Measurements from ENCODE around the gene GLRX5. TPM values are rescaled to one million over a fixed set of nuclear protein-coding genes. Genes with fewer than 3 reads are reported as not detected.
A peak's percentile ranks its signal among the peaks of the same experiment; 100 is the strongest.

The GLRX5 gene
- total and polyA plus RNA-seq, 12 donors = 32.7 to 134 (median 71.6) TPM

- H3K9me3 ChIP-seq (replicated peaks in 1 of 3) = no peaks in the 10 kb centered on the region
- H3K27me3 ChIP-seq = no peaks in the 10 kb centered on the region
- 0 to 3% (median 1%) methylated on average over 17 to 50 of the region's 50 CpGs for WGBS, 4 donors
- intact Hi-C loops (cut with DNase I) = no loop called here
- H3K36me3 ChIP-seq (replicated peaks in 1 of 2) = no peaks in the 10 kb centered on the region
- peak overlapping the region in 4 of 5 donors; percentile 79 to 89 (median 84) for H3K27ac ChIP-seq
- peaks cover 30 to 85% of the 10 kb centered on the region in 2 donors for H3K4me1 ChIP-seq (replicated peaks in 1 of 2)
- peak; percentile 68 to 84 (median 78) for DNase-seq
- H3K4me3 ChIP-seq = peak overlapping the region in 3 of 4 donors; percentile 32 to 85 (median 55)
- TF ChIP-seq POLR2A (IDR thresholded peaks at IDR 0.05) (peak in 1 of 2 donors; percentile 58), CTCF (IDR thresholded peaks at IDR 0.05) (peak; percentile 18 to 53 (median 44))
These were observed 19.0 kb upstream of the GLRX5 start for GRCh38 chr14:95515596-95516552.

GRCh38 chr14:95516554-95517181 lies 18.2 kb upstream of the GLRX5 start, which contains the start of gene SYNE3:
Gene SYNE3 (minus strand): TSS chr14:95516650. CDS start chr14:95475821, 40,829 bp downstream.
- H3K27me3 ChIP-seq = no peaks in the 10 kb centered on the region
- H3K36me3 ChIP-seq (replicated peaks in 1 of 2) = no peaks in the 10 kb centered on the region
- TF ChIP-seq CTCF (IDR thresholded peaks at IDR 0.05) (no peak), POLR2A (IDR thresholded peaks at IDR 0.05) (no peak)
- peak within 1 kb of the TSS in 3 of 4 donors; percentile 32 to 85 (median 55) for H3K4me3 ChIP-seq
- 5 to 24% (median 13%) methylated on average over 12 to 60 of the region's 60 CpGs for WGBS, 4 donors
- H3K4me1 ChIP-seq (replicated peaks in 1 of 2) = peaks cover 30 to 80% of the 10 kb centered on the region in 2 donors
- peak within 1 kb of the TSS; percentile 72 to 89 (median 84) for H3K27ac ChIP-seq
- no peaks in the 10 kb centered on the region for H3K9me3 ChIP-seq (replicated peaks in 1 of 3)
- intact Hi-C loops (cut with DNase I) = no loop called here
- DNase-seq = peak; percentile 47 to 75 (median 63)

- WGBS, 4 donors = 67 to 76% (median 72%) methylated on average over 8 of the region's 8 CpGs
- TF ChIP-seq POLR2A (IDR thresholded peaks at IDR 0.05) (no peak), CTCF (IDR thresholded peaks at IDR 0.05) (no peak)
- peak in 3 of 7 donors; percentile 23 to 57 (median 34) for DNase-seq
- no peaks in the 10 kb centered on the region for H3K36me3 ChIP-seq (replicated peaks in 1 of 2)
- intact Hi-C loops (cut with DNase I) = no loop called here
- peak overlapping the region in 3 of 5 donors; percentile 74 to 89 (median 85) for H3K27ac ChIP-seq
- H3K9me3 ChIP-seq (replicated peaks in 1 of 3) = no peaks in the 10 kb centered on the region
- H3K4me1 ChIP-seq (replicated peaks in 1 of 2) = peaks cover 30 to 66% of the 10 kb centered on the region in 2 donors
- H3K4me3 ChIP-seq = no peak overlapping the region
- no peaks in the 10 kb centered on the region for H3K27me3 ChIP-seq
These were observed 16.7 kb upstream of the GLRX5 start for GRCh38 chr14:95518045-95518751.

Measured in adrenal gland (tissue), 12 donors.